ENCODE data around the gene TRIOBP. TPM values are rescaled to one million over a fixed set of nuclear protein-coding genes. Genes with fewer than 3 reads are reported as not detected.
A peak's percentile ranks its signal among the peaks of the same experiment; 100 is the strongest.

Gene TRIOBP
- total RNA-seq, 2 experiments from 2014 or later, result 31.1 to 31.6 TPM

DNA sequence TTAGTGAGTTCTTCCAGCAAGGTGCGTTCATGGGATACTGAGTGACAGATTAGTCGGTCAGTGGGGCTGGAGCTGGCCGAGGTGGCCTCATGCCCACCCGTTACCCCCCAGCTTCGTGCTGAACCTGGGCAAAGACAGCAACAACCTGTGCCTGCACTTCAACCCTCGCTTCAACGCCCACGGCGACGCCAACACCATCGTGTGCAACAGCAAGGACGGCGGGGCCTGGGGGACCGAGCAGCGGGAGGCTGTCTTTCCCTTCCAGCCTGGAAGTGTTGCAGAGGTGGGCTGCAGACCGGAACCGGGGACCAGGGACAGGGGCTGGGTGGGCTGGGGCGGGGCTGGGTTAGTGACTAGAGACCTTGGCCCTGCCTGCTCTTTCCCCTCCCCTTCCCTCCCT lies 18.5 kb upstream of the TRIOBP start:
- BruUV-seq (replicated peaks), result no TSS peak
- H3K27ac ChIP-seq (ENCODE audit: low read depth, low read length, poor library complexity, severe bottlenecking), result no peak overlapping the region

DNA sequence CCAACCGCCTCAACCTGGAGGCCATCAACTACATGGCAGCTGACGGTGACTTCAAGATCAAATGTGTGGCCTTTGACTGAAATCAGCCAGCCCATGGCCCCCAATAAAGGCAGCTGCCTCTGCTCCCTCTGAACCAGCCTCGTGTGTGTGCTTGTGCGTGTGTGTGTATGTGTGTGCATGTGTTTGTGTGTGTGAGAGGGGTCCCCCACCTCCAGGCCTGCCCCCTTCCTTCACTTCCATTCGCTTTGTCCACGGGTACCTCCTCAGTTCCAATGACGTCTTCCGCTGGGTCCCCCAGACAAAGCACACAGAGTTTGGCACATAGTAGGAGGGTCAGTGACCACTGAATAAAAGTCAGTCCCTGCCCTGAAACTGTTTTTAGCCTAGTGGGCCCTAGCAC lies 17.2 kb upstream of the TRIOBP start:
- no peak for DNase-seq (ENCODE audit: low spot score)
- H3K79me2 ChIP-seq (ENCODE audit: insufficient read depth, low read depth, low read length), result no peaks in the 10 kb centered on the region
- H3K27ac ChIP-seq (ENCODE audit: low read depth, low read length, poor library complexity, severe bottlenecking), result no peak overlapping the region
- intact Hi-C loops (cut with micrococcal nuclease; ENCODE audit: unreplicated experiment), result loop anchor here (5.0 kb wide), 1 partner anchor 72 kb away; the partner anchor contains the start of gene GGA1
- no TSS peak for BruUV-seq (replicated peaks)
- no peaks in the 10 kb centered on the region for H3K9me3 ChIP-seq (ENCODE audit: low read length)
- no peak overlapping the region for H3K4me2 ChIP-seq (ENCODE audit: low read length)
- no peak overlapping the region for H3K4me3 ChIP-seq (ENCODE audit: low read depth, low read length, poor library complexity, severe bottlenecking)
- H3K36me3 ChIP-seq (ENCODE audit: insufficient read depth, low read length), result no peaks in the 10 kb centered on the region
- no peaks in the 10 kb centered on the region for H4K20me1 ChIP-seq (ENCODE audit: insufficient read depth, low read length)
- ChIA-PET POLR2A (interaction anchor here (0.7 to 1.8 kb wide), 2 partner anchors 36 to 53 kb away, joined by 3 to 4 read pairs; no protein-coding TSS in a partner anchor), CTCF (ENCODE audit: unreplicated experiment) (interaction anchor here (2.5 kb wide), 1 partner anchor 37 kb away, joined by 16 read pairs; no protein-coding TSS in a partner anchor)
- peaks cover 41% of the 10 kb centered on the region for H3K4me1 ChIP-seq (ENCODE audit: insufficient read depth, low read length, poor library complexity, severe bottlenecking)
- TF ChIP-seq EZH2phosphoT487 (IDR thresholded peaks at IDR 0.05; ENCODE audit: borderline replicate concordance, low read depth, low read length), result no peak
- TF ChIP-seq, protein P1, sequence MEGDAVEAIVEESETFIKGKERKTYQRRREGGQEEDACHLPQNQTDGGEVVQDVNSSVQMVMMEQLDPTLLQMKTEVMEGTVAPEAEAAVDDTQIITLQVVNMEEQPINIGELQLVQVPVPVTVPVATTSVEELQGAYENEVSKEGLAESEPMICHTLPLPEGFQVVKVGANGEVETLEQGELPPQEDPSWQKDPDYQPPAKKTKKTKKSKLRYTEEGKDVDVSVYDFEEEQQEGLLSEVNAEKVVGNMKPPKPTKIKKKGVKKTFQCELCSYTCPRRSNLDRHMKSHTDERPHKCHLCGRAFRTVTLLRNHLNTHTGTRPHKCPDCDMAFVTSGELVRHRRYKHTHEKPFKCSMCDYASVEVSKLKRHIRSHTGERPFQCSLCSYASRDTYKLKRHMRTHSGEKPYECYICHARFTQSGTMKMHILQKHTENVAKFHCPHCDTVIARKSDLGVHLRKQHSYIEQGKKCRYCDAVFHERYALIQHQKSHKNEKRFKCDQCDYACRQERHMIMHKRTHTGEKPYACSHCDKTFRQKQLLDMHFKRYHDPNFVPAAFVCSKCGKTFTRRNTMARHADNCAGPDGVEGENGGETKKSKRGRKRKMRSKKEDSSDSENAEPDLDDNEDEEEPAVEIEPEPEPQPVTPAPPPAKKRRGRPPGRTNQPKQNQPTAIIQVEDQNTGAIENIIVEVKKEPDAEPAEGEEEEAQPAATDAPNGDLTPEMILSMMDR (conservative IDR thresholded peaks at IDR 0.05; ENCODE audit: low read length), result no peak
- no peaks in the 10 kb centered on the region for H3K9me2 ChIP-seq (ENCODE audit: insufficient read depth, low read length)
- H2AFZ ChIP-seq (ENCODE audit: low read length), result no peak overlapping the region

More for the DNA sequence above, 18.5 kb upstream of the TRIOBP start:
- Histone ChIP-seq H3K79me2 (ENCODE audit: insufficient read depth, low read depth, low read length) (no peaks in the 10 kb centered on the region), H4K20me1 (ENCODE audit: insufficient read depth, low read length) (no peaks in the 10 kb centered on the region), H3K36me3 (ENCODE audit: insufficient read depth, low read length) (no peaks in the 10 kb centered on the region), H3K4me1 (ENCODE audit: insufficient read depth, low read length, poor library complexity, severe bottlenecking) (peaks cover 40% of the 10 kb centered on the region), H3K4me3 (ENCODE audit: low read depth, low read length, poor library complexity, severe bottlenecking) (no peak overlapping the region), H3K4me2 (ENCODE audit: low read length) (peak overlapping the region; percentile 29), H2AFZ (ENCODE audit: low read length) (no peak overlapping the region), H3K9me3 (ENCODE audit: low read length) (no peaks in the 10 kb centered on the region), H3K9me2 (ENCODE audit: insufficient read depth, low read length) (no peaks in the 10 kb centered on the region)
- POLR2A ChIA-PET, result interaction anchor here (0.5 kb wide), 1 partner anchor 60 kb away, joined by 3 read pairs; no protein-coding TSS in a partner anchor
- DNase-seq (ENCODE audit: low spot score), result no peak
- TF ChIP-seq EZH2phosphoT487 (IDR thresholded peaks at IDR 0.05; ENCODE audit: borderline replicate concordance, low read depth, low read length), result no peak
- TF ChIP-seq, protein P1 (conservative IDR thresholded peaks at IDR 0.05; ENCODE audit: low read length), result no peak
- CTCF ChIA-PET (ENCODE audit: unreplicated experiment), result interaction anchor here (0.6 kb wide), 1 partner anchor 121 kb away, joined by 3 read pairs; no protein-coding TSS in a partner anchor
- intact Hi-C loops (cut with micrococcal nuclease; ENCODE audit: unreplicated experiment), result loop anchor here (5.0 kb wide), 1 partner anchor 71 kb away; the partner anchor contains the start of gene GGA1

DNA sequence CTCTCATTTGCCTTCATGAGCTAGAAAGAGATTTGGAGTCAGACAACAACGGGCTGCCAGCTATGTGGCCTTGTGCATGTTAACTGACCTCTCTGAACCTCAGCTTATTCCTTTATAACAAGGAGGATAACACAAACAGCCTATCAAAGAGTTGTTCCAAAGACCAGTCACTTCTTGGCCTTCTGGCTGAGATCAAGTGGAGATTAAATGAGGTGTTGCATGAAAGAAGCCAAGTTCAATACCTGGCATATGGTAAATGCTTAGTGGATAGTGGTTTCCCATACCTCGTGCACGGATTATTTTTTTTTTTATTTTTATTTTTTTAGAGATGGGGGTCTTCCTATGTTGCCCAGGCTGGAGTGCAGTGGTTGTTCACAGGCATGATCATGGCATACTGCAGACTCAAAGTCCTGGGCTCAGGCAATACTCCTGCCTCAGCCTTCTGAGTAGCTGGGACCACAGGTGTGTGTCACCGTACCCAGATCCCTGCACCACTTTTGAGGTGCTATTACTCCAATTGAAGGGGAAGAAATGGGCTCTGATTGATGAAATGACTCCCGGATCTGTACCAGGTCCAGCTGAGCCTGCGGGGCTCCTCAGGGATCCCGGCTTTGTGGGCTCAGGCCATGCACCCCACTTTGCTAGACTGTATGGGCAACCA lies 16.5 kb upstream of the TRIOBP start:
- Histone ChIP-seq H3K79me2 (ENCODE audit: insufficient read depth, low read depth, low read length) (no peaks in the 10 kb centered on the region), H3K4me1 (ENCODE audit: insufficient read depth, low read length, poor library complexity, severe bottlenecking) (peaks cover 42% of the 10 kb centered on the region), H3K27ac (ENCODE audit: low read depth, low read length, poor library complexity, severe bottlenecking) (no peak overlapping the region), H4K20me1 (ENCODE audit: insufficient read depth, low read length) (no peaks in the 10 kb centered on the region), H3K9me3 (ENCODE audit: low read length) (no peaks in the 10 kb centered on the region), H3K9me2 (ENCODE audit: insufficient read depth, low read length) (no peaks in the 10 kb centered on the region), H3K36me3 (ENCODE audit: insufficient read depth, low read length) (no peaks in the 10 kb centered on the region), H3K4me3 (ENCODE audit: low read depth, low read length, poor library complexity, severe bottlenecking) (no peak overlapping the region), H2AFZ (ENCODE audit: low read length) (no peak overlapping the region), H3K4me2 (ENCODE audit: low read length) (no peak overlapping the region)
- ChIA-PET POLR2A (interaction anchor here (1.8 kb wide), 1 partner anchor 53 kb away, joined by 4 read pairs; no protein-coding TSS in a partner anchor), CTCF (ENCODE audit: unreplicated experiment) (interaction anchor here (2.5 kb wide), 1 partner anchor 38 kb away, joined by 16 read pairs; no protein-coding TSS in a partner anchor)
- TF ChIP-seq, protein P1 (conservative IDR thresholded peaks at IDR 0.05; ENCODE audit: low read length), result no peak
- no peak for TF ChIP-seq EZH2phosphoT487 (IDR thresholded peaks at IDR 0.05; ENCODE audit: borderline replicate concordance, low read depth, low read length)
- no peak for DNase-seq (ENCODE audit: low spot score)
- BruUV-seq (replicated peaks), result no TSS peak
- intact Hi-C loops (cut with micrococcal nuclease; ENCODE audit: unreplicated experiment), result no loop called here
